ENCODE data around the gene PTCSC3. TPM values are rescaled to one million over a fixed set of nuclear protein-coding genes. Genes with fewer than 3 reads are reported as not detected.

PTCSC3 gene
- total and polyA plus RNA-seq, 2 experiments from 2014 or later = not detected

- no peaks in the 10 kb centered on the region for H3K4me1 ChIP-seq (ENCODE audit: insufficient read depth)
- H3K79me2 ChIP-seq = no peaks in the 10 kb centered on the region
- H3K27me3 ChIP-seq = peaks cover 8% of the 10 kb centered on the region
- DNase-seq (ENCODE audit: low spot score) = no peak
- 43% methylated on average over 3 of the region's 3 CpGs for WGBS (ENCODE audit: low lambda C conversion rate, missing lambda C conversion rate)
- no peak overlapping the region for H3K4me3 ChIP-seq
- H3K9me3 ChIP-seq (ENCODE audit: low read depth) = no peaks in the 10 kb centered on the region
- H3K27ac ChIP-seq = no peak overlapping the region
- H3K36me3 ChIP-seq (replicated peaks; ENCODE audit: insufficient read depth, low read depth) = no peaks in the 10 kb centered on the region
- H4K20me1 ChIP-seq (ENCODE audit: insufficient read depth, poor library complexity, severe bottlenecking) = no peaks in the 10 kb centered on the region
- H3K4me2 ChIP-seq = no peak overlapping the region
- TF ChIP-seq, protein P1, sequence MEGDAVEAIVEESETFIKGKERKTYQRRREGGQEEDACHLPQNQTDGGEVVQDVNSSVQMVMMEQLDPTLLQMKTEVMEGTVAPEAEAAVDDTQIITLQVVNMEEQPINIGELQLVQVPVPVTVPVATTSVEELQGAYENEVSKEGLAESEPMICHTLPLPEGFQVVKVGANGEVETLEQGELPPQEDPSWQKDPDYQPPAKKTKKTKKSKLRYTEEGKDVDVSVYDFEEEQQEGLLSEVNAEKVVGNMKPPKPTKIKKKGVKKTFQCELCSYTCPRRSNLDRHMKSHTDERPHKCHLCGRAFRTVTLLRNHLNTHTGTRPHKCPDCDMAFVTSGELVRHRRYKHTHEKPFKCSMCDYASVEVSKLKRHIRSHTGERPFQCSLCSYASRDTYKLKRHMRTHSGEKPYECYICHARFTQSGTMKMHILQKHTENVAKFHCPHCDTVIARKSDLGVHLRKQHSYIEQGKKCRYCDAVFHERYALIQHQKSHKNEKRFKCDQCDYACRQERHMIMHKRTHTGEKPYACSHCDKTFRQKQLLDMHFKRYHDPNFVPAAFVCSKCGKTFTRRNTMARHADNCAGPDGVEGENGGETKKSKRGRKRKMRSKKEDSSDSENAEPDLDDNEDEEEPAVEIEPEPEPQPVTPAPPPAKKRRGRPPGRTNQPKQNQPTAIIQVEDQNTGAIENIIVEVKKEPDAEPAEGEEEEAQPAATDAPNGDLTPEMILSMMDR (IDR thresholded peaks at IDR 0.05; ENCODE audit: poor library complexity) = no peak
- TF ChIP-seq EZH2 (IDR thresholded peaks at IDR 0.05; ENCODE audit: borderline replicate concordance) (no peak), EZH2phosphoT487 (IDR thresholded peaks at IDR 0.05; ENCODE audit: low read depth, severe bottlenecking, unreplicated experiment) (no peak)
- H2AFZ ChIP-seq = no peak overlapping the region
- H3K9me2 ChIP-seq (replicated peaks; ENCODE audit: insufficient read depth) = no peaks in the 10 kb centered on the region
Observed at GRCh38 chr14:36171607-36172006, 4.9 kb downstream of the PTCSC3 start.

DNA sequence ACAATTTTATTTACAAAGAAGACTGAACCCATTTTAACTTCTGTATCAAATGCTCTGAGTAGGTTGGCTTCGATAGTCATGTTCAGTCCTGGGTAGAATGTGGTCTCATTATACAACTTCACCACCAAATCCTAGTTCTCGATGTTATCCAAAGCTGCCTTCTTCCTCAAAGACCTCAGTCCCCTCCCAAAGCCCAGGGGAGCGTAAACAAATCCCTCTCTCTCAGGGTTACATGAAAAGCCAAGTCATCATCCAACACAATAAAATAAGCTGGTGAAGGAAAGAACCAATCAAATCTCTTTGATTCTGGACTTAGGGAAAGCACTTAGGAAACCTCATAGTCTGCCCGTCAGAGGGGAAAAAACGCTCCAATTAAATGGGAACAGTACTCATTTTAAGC is 9.1 kb downstream of the PTCSC3 start:
- DNase-seq (ENCODE audit: low spot score) = no peak
- peaks cover 4% of the 10 kb centered on the region for H3K27me3 ChIP-seq
- no peaks in the 10 kb centered on the region for H3K9me2 ChIP-seq (replicated peaks; ENCODE audit: insufficient read depth)
- H3K27ac ChIP-seq = no peak overlapping the region
- no peak for TF ChIP-seq EZH2phosphoT487 (IDR thresholded peaks at IDR 0.05; ENCODE audit: low read depth, severe bottlenecking, unreplicated experiment)
- TF ChIP-seq, protein P1 (IDR thresholded peaks at IDR 0.05; ENCODE audit: poor library complexity) = no peak
- TF ChIP-seq EZH2 (IDR thresholded peaks at IDR 0.05; ENCODE audit: borderline replicate concordance) = no peak
- H3K9me3 ChIP-seq (ENCODE audit: low read depth) = no peaks in the 10 kb centered on the region
- no peaks in the 10 kb centered on the region for H3K4me1 ChIP-seq (ENCODE audit: insufficient read depth)
- no peaks in the 10 kb centered on the region for H4K20me1 ChIP-seq (ENCODE audit: insufficient read depth, poor library complexity, severe bottlenecking)
- 67% methylated on average over 5 of the region's 5 CpGs for WGBS (ENCODE audit: low lambda C conversion rate, missing lambda C conversion rate)
- no peak overlapping the region for H2AFZ ChIP-seq
- no peak overlapping the region for H3K4me3 ChIP-seq
- H3K36me3 ChIP-seq (replicated peaks; ENCODE audit: insufficient read depth, low read depth) = no peaks in the 10 kb centered on the region
- no peaks in the 10 kb centered on the region for H3K79me2 ChIP-seq
- H3K4me2 ChIP-seq = no peak overlapping the region

- no peak for DNase-seq (ENCODE audit: low spot score)
- TF ChIP-seq EZH2phosphoT487 (IDR thresholded peaks at IDR 0.05; ENCODE audit: low read depth, severe bottlenecking, unreplicated experiment) (no peak), EZH2 (IDR thresholded peaks at IDR 0.05; ENCODE audit: borderline replicate concordance) (no peak)
- TF ChIP-seq, protein P1 (IDR thresholded peaks at IDR 0.05; ENCODE audit: poor library complexity) = no peak
- 82% methylated on average over 5 of the region's 5 CpGs for WGBS (ENCODE audit: low lambda C conversion rate, missing lambda C conversion rate)
Observed at GRCh38 chr14:36163451-36163850, 13.1 kb downstream of the PTCSC3 start.

GRCh38 chr14:36162267-36162666 is 14.3 kb downstream of the PTCSC3 start:
- 75% methylated on average over 9 of the region's 9 CpGs for WGBS (ENCODE audit: low lambda C conversion rate, missing lambda C conversion rate)
- TF ChIP-seq, protein P1 (IDR thresholded peaks at IDR 0.05; ENCODE audit: poor library complexity) = no peak
- TF ChIP-seq EZH2 (IDR thresholded peaks at IDR 0.05; ENCODE audit: borderline replicate concordance) = no peak
- no peak for DNase-seq (ENCODE audit: low spot score)
- no peaks in the 10 kb centered on the region for H3K9me2 ChIP-seq (replicated peaks; ENCODE audit: insufficient read depth)
- H3K4me3 ChIP-seq = no peak overlapping the region
- H3K27me3 ChIP-seq = no peaks in the 10 kb centered on the region
- H3K27ac ChIP-seq = no peak overlapping the region
- H3K4me2 ChIP-seq = peak overlapping the region; percentile 64
- H3K9me3 ChIP-seq (ENCODE audit: low read depth) = no peaks in the 10 kb centered on the region
- H3K79me2 ChIP-seq = no peaks in the 10 kb centered on the region
- H3K4me1 ChIP-seq (ENCODE audit: insufficient read depth) = no peaks in the 10 kb centered on the region
- no peaks in the 10 kb centered on the region for H4K20me1 ChIP-seq (ENCODE audit: insufficient read depth, poor library complexity, severe bottlenecking)
- no peaks in the 10 kb centered on the region for H3K36me3 ChIP-seq (replicated peaks; ENCODE audit: insufficient read depth, low read depth)
- no peak overlapping the region for H2AFZ ChIP-seq

More at GRCh38 chr14:36163451-36163850, 13.1 kb downstream of the PTCSC3 start:
- H3K9me3 ChIP-seq (ENCODE audit: low read depth) = no peaks in the 10 kb centered on the region
- no peak overlapping the region for H3K4me3 ChIP-seq
- no peaks in the 10 kb centered on the region for H3K27me3 ChIP-seq
- H3K79me2 ChIP-seq = no peaks in the 10 kb centered on the region
- no peak overlapping the region for H3K27ac ChIP-seq
- no peak overlapping the region for H2AFZ ChIP-seq
- no peaks in the 10 kb centered on the region for H3K9me2 ChIP-seq (replicated peaks; ENCODE audit: insufficient read depth)
- H3K4me1 ChIP-seq (ENCODE audit: insufficient read depth) = no peaks in the 10 kb centered on the region
- no peak overlapping the region for H3K4me2 ChIP-seq
- H4K20me1 ChIP-seq (ENCODE audit: insufficient read depth, poor library complexity, severe bottlenecking) = no peaks in the 10 kb centered on the region
- H3K36me3 ChIP-seq (replicated peaks; ENCODE audit: insufficient read depth, low read depth) = no peaks in the 10 kb centered on the region

All from hepatocyte (in vitro differentiated cells).